ENCODE measurements around the gene DNHD1. TPM values are rescaled to one million over a fixed set of nuclear protein-coding genes. Genes with fewer than 3 reads are reported as not detected.

The DNHD1 gene
- total RNA-seq, 1 donor from 2014 or later, result 26.1 TPM

DNA sequence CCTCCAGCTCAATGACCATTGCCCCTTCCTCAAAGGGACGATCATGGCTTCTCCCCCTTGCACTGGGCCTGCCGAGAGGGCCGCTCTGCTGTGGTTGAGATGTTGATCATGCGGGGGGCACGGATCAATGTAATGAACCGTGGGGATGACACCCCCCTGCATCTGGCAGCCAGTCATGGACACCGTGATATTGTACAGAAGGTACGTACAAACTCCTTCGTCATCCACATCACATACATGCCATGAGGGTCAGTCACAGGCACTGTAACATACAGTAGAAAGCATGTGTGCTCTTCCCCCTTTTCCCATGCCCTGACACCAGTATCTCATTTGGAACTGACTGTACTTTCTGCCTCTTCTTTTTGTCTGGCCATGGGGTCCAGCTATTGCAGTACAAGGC is 110.9 kb downstream of the DNHD1 start:
- intact Hi-C loops (cut with micrococcal nuclease), result no loop called here

DNA sequence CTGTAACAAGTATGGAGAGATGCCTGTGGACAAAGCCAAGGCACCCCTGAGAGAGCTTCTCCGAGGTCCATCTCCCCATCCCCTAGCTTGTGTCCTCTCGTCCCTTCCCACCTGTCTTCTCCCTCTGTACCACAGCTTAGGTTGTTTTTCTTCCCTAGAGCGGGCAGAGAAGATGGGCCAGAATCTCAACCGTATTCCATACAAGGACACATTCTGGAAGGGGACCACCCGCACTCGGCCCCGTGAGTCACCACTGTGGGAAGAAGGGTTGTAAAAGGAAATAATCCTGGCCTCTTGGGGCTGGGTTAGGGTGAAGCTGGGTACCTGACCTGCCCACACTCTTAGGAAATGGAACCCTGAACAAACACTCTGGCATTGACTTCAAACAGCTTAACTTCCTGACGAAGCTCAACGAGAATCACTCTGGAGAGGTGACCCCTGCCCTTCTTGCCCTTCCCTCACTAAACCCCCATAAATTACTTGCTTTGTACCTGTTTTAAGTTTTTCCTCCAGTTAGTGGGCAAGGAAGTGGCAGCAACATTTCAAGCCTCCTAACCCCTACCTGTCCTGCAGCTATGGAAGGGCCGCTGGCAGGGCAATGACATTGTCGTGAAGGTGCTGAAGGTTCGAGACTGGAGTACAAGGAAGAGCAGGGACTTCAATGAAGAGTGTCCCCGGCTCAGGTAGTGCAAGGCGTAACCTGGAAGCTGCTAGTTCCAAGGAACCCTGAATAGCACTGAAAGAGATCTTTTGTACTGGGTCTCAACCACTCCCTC is 111.8 kb downstream of the DNHD1 start:
- intact Hi-C loops (cut with micrococcal nuclease), result no loop called here

DNA sequence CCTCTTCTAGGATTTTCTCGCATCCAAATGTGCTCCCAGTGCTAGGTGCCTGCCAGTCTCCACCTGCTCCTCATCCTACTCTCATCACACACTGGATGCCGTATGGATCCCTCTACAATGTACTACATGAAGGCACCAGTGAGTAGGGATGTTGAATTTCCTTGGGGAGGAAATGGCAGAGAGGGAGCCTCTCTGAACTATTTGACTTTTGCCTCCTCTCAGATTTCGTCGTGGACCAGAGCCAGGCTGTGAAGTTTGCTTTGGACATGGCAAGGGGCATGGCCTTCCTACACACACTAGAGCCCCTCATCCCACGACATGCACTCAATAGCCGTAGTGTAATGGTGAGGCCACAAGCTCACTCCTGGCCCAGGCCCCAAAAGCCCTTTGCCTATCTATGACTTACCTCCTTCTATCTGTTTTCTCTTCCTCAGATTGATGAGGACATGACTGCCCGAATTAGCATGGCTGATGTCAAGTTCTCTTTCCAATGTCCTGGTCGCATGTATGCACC is 112.5 kb downstream of the DNHD1 start:
- intact Hi-C loops (cut with micrococcal nuclease), result loop anchor here (5.0 to 10.0 kb wide), 2 partner anchors 287 to 985 kb away; partner anchors contain the start of genes CAVIN3 and TRIM34

DNA sequence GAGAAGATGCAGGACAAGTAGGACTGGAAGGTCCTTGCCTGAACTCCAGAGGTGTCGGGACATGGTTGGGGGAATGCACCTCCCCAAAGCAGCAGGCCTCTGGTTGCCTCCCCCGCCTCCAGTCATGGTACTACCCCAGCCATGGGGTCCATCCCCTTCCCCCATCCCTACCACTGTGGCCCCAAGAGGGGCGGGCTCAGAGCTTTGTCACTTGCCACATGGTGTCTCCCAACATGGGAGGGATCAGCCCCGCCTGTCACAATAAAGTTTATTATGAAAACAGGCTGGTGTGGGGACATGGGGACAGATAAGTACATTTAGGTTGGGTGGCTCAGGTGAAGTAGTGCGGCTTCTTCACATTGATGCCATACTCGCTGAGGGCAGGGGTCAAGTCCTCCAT is 113.5 kb downstream of the DNHD1 start:
- intact Hi-C loops (cut with micrococcal nuclease), result loop anchor here (5.0 to 10.0 kb wide), 2 partner anchors 288 to 986 kb away; partner anchors contain the start of genes CAVIN3 and TRIM34

DNA sequence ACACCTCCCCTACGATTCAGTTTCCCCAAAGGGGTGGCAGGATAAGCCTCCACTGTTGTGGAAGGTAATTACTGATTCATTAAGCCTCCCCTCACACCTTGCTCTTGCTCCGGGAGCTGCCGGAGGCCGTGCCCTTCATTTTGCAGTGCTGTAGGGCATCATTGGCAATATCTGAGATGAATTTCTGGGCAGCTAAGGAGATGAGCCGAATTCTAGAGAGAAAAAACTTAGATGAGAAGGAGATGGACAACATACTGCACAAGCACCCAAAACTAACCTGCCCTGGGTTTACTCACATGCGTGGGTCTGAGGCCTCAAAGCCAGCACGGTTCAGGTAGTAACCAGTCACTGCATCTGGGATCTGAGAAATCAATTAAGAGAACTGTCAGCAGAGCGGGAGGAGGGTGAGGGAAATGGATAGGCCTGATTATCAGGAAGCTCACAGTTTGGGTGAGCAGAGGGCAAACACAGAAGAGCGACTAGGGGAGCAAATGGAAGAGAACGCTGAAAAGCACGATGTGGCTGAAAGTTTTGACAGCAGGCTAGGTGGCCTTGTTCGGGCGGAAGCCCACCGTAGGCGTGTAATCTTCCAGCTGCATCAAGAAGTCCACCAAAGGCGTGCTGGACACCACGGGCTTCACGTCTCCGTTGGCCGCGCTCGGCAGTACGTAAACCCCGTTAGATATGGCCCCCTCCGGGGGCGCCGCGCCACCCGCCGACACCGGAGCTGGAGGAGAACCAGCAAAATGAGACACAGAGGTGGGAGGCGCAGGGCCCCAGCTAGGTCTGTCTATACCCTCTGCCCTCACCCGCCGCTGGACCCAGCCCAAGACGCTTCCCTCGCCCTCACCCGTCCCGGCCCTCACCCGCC is 114.2 kb downstream of the DNHD1 start:
- intact Hi-C loops (cut with micrococcal nuclease), result loop anchor here (1.0 to 10.0 kb wide), 3 partner anchors 8 to 987 kb away; partner anchors contain the start of genes CAVIN3, TPP1 and TRIM34

DNA sequence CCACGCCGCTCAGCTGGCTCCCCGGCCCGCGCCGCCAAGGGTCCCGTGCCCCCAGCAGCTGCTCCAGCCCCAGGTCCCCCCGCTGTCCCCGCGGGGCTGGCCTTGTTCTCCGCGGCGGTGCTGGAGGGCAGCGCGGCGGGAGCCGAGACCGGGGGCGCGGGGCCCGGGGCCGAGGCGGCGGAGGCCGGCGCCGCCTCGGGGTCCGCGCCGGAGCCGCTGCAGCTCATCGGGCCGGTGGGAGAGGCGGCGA is 114.8 kb downstream of the DNHD1 start:
- intact Hi-C loops (cut with micrococcal nuclease), result loop anchor here (1.0 to 10.0 kb wide), 13 partner anchors 7 to 1375 kb away; partner anchors contain the start of genes ARFIP2, CAVIN3, EIF3F and FHIP1B

DNA sequence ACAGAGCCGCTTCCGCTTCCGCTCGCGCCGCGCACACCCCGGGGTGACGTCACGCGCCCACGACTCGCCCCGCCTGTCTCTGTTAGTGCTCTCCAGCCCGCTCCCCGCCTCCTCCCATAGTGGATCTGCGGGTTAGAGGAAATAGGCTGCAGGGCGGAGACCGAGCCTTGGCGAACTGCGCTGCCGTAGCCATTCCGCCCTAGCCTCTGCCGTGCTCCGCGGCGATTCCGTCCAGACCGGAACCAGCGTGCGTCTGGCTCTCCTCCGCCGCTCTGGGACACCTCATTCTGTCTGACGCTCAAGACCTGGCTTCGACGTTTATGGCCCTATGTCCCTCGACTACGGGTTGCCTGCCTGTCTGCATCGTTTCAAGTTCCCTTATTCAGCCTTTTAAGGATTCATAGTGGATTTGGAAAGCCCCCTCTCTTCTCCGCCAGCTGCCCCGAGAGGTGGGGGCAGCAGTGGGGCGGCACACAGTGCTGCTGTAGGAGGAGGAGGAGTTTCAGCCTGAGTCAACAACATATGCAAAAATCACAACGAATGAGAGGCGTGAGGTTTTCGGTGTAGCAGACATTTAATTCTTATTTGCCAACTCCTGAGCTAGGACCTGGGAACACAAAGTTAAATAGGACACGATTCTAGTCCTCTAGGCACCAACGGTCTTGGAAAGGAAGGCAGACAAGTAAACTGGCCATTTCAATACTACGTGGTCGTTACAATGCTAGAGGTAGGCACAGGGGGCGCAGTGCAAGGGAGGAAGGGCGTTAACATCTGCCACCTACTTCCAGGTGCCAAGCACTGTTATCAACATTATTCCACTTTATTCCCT is 115.3 kb downstream of the DNHD1 start, which contains the start of gene TAF10:
Gene TAF10 (minus strand): TSS at position 4 of the 829 bp plus-strand sequence. CDS start 27 bp downstream, outside the sequence.
- intact Hi-C loops (cut with micrococcal nuclease), result loop anchor here (1.0 to 10.0 kb wide), 12 partner anchors 9 to 1375 kb away; partner anchors contain the start of genes ARFIP2, CAVIN3, EIF3F and FHIP1B

DNA sequence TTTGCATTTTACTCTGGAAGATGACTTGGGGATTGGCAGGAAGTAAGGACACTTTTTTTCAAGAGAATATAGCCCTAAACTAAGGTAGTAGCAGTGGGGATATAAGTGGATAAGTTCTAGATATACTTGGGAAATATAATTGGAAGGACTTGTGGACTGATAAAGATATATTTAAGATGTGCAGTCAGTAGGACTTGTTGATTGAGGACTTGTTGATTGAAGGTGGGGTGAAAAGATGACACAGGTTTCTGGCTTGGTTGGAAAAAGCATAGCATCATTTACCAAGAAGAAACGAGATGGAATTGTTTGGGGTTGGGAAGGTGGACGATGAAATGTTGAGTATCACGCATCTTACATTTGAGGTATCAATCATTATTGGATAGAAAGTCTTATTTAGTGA is 116.4 kb downstream of the DNHD1 start:
- intact Hi-C loops (cut with micrococcal nuclease), result loop anchor here (2.0 to 10.0 kb wide), 3 partner anchors 291 to 989 kb away; partner anchors contain the start of genes CAVIN3, TRIM22 and TRIM34

DNA sequence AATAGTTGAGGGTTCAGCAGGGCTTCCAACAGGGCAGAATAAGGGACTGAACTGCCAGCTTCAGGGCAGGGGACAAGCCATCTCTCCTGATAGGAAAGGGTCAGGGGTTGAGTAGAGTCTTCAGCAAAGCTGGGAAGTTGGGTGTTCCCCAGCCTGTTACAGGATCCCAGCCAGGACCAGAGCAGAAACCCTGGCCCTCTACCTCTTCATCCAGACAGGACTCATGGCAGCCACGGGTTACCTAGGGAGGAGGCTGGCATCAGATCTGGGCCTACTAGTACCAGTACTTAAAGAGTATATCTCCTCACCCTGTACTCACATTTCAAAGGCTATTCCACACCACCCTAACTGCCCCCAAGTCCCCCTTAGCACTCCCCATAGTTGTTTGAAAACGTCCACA is 117.4 kb downstream of the DNHD1 start:
- intact Hi-C loops (cut with micrococcal nuclease), result loop anchor here (5.0 to 10.0 kb wide), 2 partner anchors 292 to 990 kb away; partner anchors contain the start of genes CAVIN3 and TRIM34

DNA sequence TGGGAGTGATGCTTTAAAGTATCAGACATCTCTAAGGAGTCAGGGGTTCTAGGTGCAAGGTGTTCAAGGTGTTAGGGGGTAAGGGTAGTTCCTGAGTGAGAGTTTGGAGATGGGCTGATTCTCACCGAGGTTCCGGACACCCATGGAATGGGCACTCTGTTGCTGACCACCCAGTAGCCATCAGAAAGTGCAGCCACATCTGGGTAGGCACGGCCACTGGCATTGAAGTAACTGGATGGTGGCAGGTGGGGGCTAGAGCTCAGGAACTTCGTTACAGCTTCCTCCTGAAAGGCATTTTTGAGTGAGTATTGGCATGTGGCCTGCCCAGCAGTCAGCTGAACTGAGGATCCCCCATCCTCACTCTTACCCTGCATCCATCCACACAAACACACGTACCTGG is 118.0 kb downstream of the DNHD1 start:
- intact Hi-C loops (cut with micrococcal nuclease), result loop anchor here (10.0 kb wide), 1 partner anchor 990 kb away; the partner anchor contains the start of gene TRIM34

DNA sequence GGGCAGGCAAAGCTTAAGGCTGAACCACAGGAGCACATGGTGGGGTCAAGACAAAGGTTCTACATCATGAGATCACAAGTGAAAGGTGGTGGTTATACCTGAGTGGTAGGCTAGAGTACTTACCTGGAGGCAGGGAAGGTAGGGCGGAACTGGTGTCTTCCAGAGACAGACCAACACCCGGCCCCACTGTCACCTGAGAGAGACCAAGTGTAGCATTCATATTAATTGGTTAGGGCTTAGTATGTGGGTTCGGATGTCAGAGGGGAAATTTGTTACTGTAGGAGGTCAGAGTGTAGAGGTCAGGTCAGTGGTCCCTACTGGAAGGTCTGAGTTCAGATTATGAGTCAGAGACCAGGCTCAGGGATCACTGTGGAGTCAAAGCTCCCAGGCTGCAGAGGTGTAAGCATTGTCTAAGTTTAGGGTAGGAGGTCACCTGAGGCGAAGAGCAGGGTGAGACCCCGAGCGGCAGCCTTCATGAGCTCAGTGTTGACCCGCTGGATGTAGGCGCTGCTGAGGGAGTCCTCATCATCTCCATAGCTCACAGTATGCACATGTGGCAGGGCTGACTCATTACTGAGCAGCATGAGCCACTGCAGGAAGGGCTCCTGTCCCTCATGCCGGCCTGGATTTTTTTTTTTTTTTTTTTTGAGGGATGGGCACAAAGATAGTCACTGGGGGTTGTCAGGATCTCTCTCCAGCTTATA is 119.0 kb downstream of the DNHD1 start:
- intact Hi-C loops (cut with micrococcal nuclease), result loop anchor here (10.0 kb wide), 1 partner anchor 991 kb away; the partner anchor contains the start of gene TRIM34

DNA sequence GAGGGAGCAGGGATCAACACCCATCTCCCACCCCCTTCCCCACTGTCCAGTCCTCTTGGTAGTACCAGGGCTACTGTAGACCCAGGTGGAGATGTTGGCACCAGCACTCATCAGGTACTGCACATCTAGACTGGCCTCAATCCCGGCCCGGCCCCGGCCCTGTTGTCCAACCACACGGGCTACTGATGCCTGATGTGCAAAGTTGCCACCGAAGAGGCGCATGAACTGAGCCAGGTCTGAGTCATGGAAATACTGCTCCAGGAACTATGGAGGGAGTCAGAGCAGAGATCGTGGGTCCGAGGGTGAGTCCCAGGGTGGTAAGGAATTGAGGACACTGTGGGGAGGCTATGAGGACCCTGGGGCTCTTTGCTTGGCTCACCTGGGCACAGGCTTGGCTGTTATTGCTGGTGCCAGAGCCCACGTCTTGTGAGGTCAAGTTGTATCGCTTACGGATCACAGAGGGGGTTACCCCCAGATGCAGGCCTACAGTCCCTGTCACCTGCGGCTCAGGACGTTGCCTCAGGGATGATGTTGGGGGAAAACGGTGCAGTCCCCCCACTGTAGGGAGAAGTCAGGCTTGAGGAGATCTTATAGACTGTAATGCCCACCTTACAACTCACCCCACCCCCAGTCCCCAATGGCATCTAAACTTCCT is 119.6 kb downstream of the DNHD1 start:
- intact Hi-C loops (cut with micrococcal nuclease), result loop anchor here (10.0 kb wide), 1 partner anchor 992 kb away; the partner anchor contains the start of gene TRIM34

DNA sequence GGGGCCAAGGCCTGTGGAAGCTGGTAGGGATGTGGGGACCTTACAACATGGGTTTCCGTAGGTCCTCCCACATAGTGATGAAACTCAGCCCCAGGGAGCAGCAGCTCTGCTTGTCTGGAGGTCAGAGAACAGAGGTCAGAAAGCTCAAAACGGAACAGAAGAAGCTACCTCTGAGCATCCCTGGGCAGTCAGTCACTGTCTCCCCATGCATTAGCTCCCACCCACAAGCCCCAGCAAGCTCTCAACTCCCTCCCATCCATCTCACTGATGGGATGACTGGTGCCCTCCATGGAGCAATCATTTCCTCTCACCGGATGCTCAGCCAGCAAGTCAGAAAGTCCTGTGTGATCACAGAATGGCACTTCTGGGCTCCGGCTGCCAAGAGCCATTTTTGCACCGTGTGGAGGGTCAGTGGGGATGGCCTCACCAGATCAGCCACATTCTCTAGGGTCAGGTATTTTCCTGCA is 120.3 kb downstream of the DNHD1 start:
- intact Hi-C loops (cut with micrococcal nuclease), result loop anchor here (10.0 kb wide), 1 partner anchor 993 kb away; the partner anchor contains the start of gene TRIM34

DNA sequence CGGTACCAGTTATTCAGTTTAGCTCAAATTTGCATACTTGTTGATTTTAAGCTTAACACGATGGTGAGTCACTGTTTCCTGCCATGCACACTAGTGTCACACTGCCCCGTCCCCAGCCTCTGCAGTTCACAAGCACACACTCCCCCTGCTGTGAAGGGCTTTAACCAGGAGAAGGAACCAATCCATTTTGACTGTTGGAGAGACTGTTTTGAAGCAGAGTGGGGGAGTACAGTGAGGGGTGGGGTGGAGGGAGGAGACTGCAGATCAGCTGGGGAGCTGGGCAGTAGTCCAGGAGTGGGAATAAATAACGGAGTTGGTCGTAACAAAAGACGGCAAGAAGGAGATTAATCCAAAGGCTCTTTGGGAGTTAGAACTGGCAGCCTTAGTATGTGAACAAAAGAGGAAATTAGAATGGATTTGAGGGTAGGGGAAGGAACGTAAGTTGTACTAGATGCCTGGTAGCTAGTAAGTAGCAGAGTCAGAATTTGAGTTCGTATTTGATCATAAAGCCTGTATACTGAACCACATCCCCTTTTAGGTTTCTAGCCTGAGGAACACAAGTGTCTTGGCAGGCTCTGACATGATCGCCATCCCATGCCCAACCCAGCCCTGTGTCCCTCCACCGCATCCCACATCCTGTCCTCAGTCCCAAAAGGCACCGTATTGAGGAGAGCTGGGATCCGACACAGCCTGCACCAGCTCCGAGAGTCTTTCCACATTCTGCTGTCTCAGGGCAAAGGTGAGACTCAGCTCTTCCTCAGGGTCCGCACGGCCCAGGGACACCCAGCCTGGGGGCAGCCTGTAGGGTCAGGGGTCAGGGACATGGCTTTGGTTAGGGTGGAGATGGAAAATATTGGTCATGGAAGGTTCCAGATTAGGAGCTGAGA is 121.3 kb downstream of the DNHD1 start:
- intact Hi-C loops (cut with micrococcal nuclease), result loop anchor here (1.0 to 10.0 kb wide), 11 partner anchors 7 to 994 kb away; partner anchors contain the start of genes ARFIP2, ILK, MRPL17 and PPFIBP2

DNA sequence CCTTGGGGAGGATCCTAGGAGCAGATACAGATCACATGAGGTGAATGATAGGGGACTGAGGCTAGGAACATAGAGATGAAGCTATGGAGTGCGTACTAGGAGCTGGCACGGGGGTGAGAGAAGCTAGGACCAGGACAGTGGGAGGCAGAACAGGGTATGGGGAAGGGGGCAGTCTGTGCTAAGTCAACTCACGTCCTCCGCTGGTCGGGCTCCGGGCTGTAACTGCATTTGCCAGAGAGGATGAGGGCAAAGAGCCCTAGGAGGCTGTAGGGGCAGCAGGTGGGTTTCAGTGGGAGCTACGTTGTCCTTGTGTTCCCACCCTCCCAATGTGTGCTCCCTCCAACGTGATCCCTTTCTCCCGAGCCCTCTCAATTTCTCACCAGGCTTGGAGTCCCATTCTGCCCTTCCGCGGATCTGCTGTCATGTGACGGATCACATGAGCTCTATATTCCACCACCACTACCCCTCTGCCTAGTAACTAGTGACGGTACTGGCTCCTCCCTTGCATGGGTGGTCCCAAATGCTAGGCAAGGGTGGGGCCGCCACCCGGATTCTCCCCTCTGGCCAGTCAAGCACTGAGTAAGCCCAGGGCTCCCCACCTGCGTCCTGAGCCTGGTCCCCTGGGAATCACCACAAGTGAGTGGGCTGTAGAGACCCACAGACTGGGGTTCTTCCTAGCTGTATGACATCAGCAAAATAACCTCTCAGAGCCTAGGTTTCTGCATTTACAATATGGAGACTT is 122.1 kb downstream of the DNHD1 start, which contains the start of gene TPP1:
Gene TPP1 (minus strand): TSS at position 419 of the 742 bp plus-strand sequence. CDS start 22 bp downstream, at position 397.
- intact Hi-C loops (cut with micrococcal nuclease), result loop anchor here (1.0 to 10.0 kb wide), 11 partner anchors 8 to 994 kb away; partner anchors contain the start of genes ARFIP2, ILK, MRPL17 and PPFIBP2

DNA sequence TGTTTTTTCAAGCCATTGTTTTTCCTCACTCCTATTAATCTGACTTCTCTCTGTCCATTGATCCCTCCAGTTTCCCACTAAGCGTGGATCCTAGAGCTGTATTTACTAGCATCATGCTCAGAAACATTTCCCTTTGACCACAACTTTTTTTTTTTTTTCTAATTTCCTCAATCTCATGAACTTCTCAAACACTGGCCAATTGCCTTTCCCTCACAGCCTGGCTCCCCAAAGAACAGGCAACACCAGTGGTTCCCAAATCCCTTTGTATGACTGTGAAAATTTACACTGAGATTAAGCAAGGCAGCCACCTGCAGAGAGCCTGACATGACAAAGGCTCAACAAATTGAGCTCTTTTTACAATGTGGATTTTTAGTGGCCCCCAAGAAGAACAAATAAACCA is 123.6 kb downstream of the DNHD1 start:
- intact Hi-C loops (cut with micrococcal nuclease), result no loop called here
